VCaP (cell line): ENCODE measurements around the gene NCKAP5.

Experiments
- H3K27ac ChIP-seq: fragments of 450-650 bp; 2 replicates; pipeline ENCODE4 v1.5.1; 2017
- CTCF ChIP-seq: fragments of 450-650 bp; conservative IDR thresholded peaks from 2 replicates; pipeline ENCODE4 v1.5.1; 2017; ENCODE audit warnings: mild to moderate bottlenecking, moderate library complexity

The NCKAP5 gene

GRCh38 chr2:132876745-132877391 is 691.4 kb downstream of the NCKAP5 start:
- H3K27ac ChIP-seq = no peak overlapping the region
- no peak for TF ChIP-seq CTCF

GRCh38 chr2:132875193-132875592 is 693.1 kb downstream of the NCKAP5 start:
- no peak overlapping the region for H3K27ac ChIP-seq
- TF ChIP-seq CTCF = no peak

GRCh38 chr2:132873738-132874137 is 694.5 kb downstream of the NCKAP5 start:
- H3K27ac ChIP-seq = no peak overlapping the region
- TF ChIP-seq CTCF = no peak

- TF ChIP-seq CTCF = no peak
Measured at GRCh38 chr2:132871831-132872230, 696.4 kb downstream of the NCKAP5 start.

GRCh38 chr2:132863961-132864360 is 704.3 kb downstream of the NCKAP5 start:
- H3K27ac ChIP-seq = no peak overlapping the region
- TF ChIP-seq CTCF = no peak

More at GRCh38 chr2:132871831-132872230, 696.4 kb downstream of the NCKAP5 start:
- no peak overlapping the region for H3K27ac ChIP-seq

GRCh38 chr2:132860220-132860619 is 708.0 kb downstream of the NCKAP5 start:
- no peak overlapping the region for H3K27ac ChIP-seq
- TF ChIP-seq CTCF = no peak

GRCh38 chr2:132859590-132859989 is 708.7 kb downstream of the NCKAP5 start:
- no peak for TF ChIP-seq CTCF

More at GRCh38 chr2:132859590-132859989, 708.7 kb downstream of the NCKAP5 start:
- H3K27ac ChIP-seq = no peak overlapping the region
